Measurements from ENCODE around the gene PRKAR2A. TPM values are rescaled to one million over a fixed set of nuclear protein-coding genes. Genes with fewer than 3 reads are reported as not detected.

Gene PRKAR2A
- total and polyA plus RNA-seq, 9 of the 15 experiments (the other 6 are each of a cell fraction or from before 2014, with no cell fraction given): 15.9 to 84.5 (median 37.6) TPM

- Histone ChIP-seq H4K20me1 (replicated peaks; ENCODE audit: control insufficient read depth, insufficient read depth, low read length) (no peaks in the 10 kb centered on the region), H3K9me3 (replicated peaks; ENCODE audit: control insufficient read depth, insufficient read depth, low read depth, low read length) (no peaks in the 10 kb centered on the region), H3K4me3 (no peak overlapping the region), H2AFZ (ENCODE audit: low read depth, low read length) (no peak overlapping the region), H3K27me3 (ENCODE audit: control insufficient read depth in 2 of 2, insufficient read depth in 2 of 2, low read length in 2 of 2) (no peaks in the 10 kb centered on the region), H3K36me3 (ENCODE audit: control insufficient read depth, insufficient read depth, low read length) (peaks cover 3% of the 10 kb centered on the region; the same call in 1 of the 3 replicates), H3K4me1 (replicated peaks in 1 of 2; ENCODE audit: control insufficient read depth in 2 of 2, insufficient read depth in 2 of 2, low read length in 2 of 2) (no peaks in the 10 kb centered on the region), H3K27ac (ENCODE audit: extremely low read depth, low read depth, low read length) (no peak overlapping the region), H3K9me1 (ENCODE audit: control insufficient read depth, insufficient read depth, low read length) (no peaks in the 10 kb centered on the region), H3K4me2 (ENCODE audit: insufficient read depth, low read length) (no peak overlapping the region), H3K9ac (ENCODE audit: insufficient read depth in 1 of 2, low read depth in 2 of 2, low read length in 2 of 2) (no peak overlapping the region), H3K79me2 (ENCODE audit: control insufficient read depth, insufficient read depth, low read length) (no peaks in the 10 kb centered on the region)
- DNase-seq (ENCODE audit: extremely low read depth in 1 of 4, low spot score in 3 of 4) (no peak), FAIRE-seq (no peak), ATAC-seq (no peak)
- in situ Hi-C loops (cut with MboI): no loop called here
- TF ChIP-seq ADNP (tag; IDR thresholded peaks at IDR 0.05) (no peak), PRMT5 (CRISPR knock-in tag; IDR thresholded peaks at IDR 0.05) (no peak), MCM2 (IDR thresholded peaks at IDR 0.05; ENCODE audit: low read depth) (no peak), ZNF561 (CRISPR knock-in tag; conservative IDR thresholded peaks at IDR 0.05) (no peak)
- ChIA-PET CTCF (ENCODE audit: low intra/inter-chr PET ratio) (no interaction called here), POLR2A (interaction anchor here (0.5 kb wide), 1 partner anchor 39 kb away, joined by 3 read pairs; the partner anchor contains the start of gene ARIH2)
- 77% methylated on average over 6 of the region's 6 CpGs for WGBS (ENCODE audit: insufficient coverage, low coverage, missing lambda C conversion rate)
- intact Hi-C loops (cut with micrococcal nuclease): no loop called here
- BruUV-seq (replicated peaks): no TSS peak
Measured at GRCh38 chr3:48879307-48879993, 31.8 kb upstream of the PRKAR2A start.

- H3K36me3 ChIP-seq (ENCODE audit: control insufficient read depth, insufficient read depth, low read length): peaks cover 3% of the 10 kb centered on the region; the same call in 1 of the 3 replicates
- ATAC-seq: no peak
- FAIRE-seq: no peak
- H3K27ac ChIP-seq (ENCODE audit: extremely low read depth, low read depth, low read length): no peak overlapping the region
- intact Hi-C loops (cut with micrococcal nuclease) (no loop called here), in situ Hi-C loops (cut with MboI) (no loop called here)
- 86% methylated on average over 6 of the region's 8 CpGs for WGBS (ENCODE audit: insufficient coverage, low coverage, missing lambda C conversion rate)
- no peaks in the 10 kb centered on the region for H4K20me1 ChIP-seq (replicated peaks; ENCODE audit: control insufficient read depth, insufficient read depth, low read length)
- ChIA-PET CTCF (ENCODE audit: low intra/inter-chr PET ratio) (no interaction called here), POLR2A (no interaction called here)
- no TSS peak for BruUV-seq (replicated peaks)
- no peak overlapping the region for H3K4me3 ChIP-seq
- no peaks in the 10 kb centered on the region for H3K9me3 ChIP-seq (replicated peaks; ENCODE audit: control insufficient read depth, insufficient read depth, low read depth, low read length)
- no peaks in the 10 kb centered on the region for H3K27me3 ChIP-seq (ENCODE audit: control insufficient read depth in 2 of 2, insufficient read depth in 2 of 2, low read length in 2 of 2)
- H3K4me2 ChIP-seq (ENCODE audit: insufficient read depth, low read length): no peak overlapping the region
- no peak overlapping the region for H2AFZ ChIP-seq (ENCODE audit: low read depth, low read length)
- no peak for DNase-seq (ENCODE audit: extremely low read depth in 1 of 4, low spot score in 3 of 4)
- H3K9me1 ChIP-seq (ENCODE audit: control insufficient read depth, insufficient read depth, low read length): no peaks in the 10 kb centered on the region
- H3K79me2 ChIP-seq (ENCODE audit: control insufficient read depth, insufficient read depth, low read length): no peaks in the 10 kb centered on the region
- no peaks in the 10 kb centered on the region for H3K4me1 ChIP-seq (replicated peaks in 1 of 2; ENCODE audit: control insufficient read depth in 2 of 2, insufficient read depth in 2 of 2, low read length in 2 of 2)
- no peak overlapping the region for H3K9ac ChIP-seq (ENCODE audit: insufficient read depth in 1 of 2, low read depth in 2 of 2, low read length in 2 of 2)
- no peak for TF ChIP-seq FOXK2 (conservative IDR thresholded peaks at IDR 0.05 in 1 of 2, IDR thresholded peaks at IDR 0.05 in 1 of 2; ENCODE audit: low read depth in 2 of 2)
- no peak for TF ChIP-seq MAFK (IDR thresholded peaks at IDR 0.05; ENCODE audit: low read length)
- TF ChIP-seq SREBF1 (IDR thresholded peaks at IDR 0.05; ENCODE audit: borderline replicate concordance, low read depth, low read length): no peak
- TF ChIP-seq USF2 (CRISPR knock-in tag; IDR thresholded peaks at IDR 0.05): no peak
- no peak for TF ChIP-seq RBM15 (IDR thresholded peaks at IDR 0.05; ENCODE audit: insufficient read depth, low read length)
- TF ChIP-seq EWSR1 (IDR thresholded peaks at IDR 0.05; ENCODE audit: borderline replicate concordance, low read depth, partially characterized antibody): no peak
- TF ChIP-seq NR3C1 (CRISPR knock-in tag; IDR thresholded peaks at IDR 0.05): no peak
- no peak for TF ChIP-seq CGGBP1 (CRISPR knock-in tag; IDR thresholded peaks at IDR 0.05)
- no peak for TF ChIP-seq HNRNPH1 (optimal IDR thresholded peaks at IDR 0.05; ENCODE audit: low read depth, low read length)
- no peak for TF ChIP-seq PPARD (CRISPR knock-in tag; IDR thresholded peaks at IDR 0.05)
- no peak for TF ChIP-seq GABPA (tag; conservative IDR thresholded peaks at IDR 0.05; ENCODE audit: low read depth)
- no peak for TF ChIP-seq TAL1 (IDR thresholded peaks at IDR 0.05)
- no peak for TF ChIP-seq ZFX (CRISPR knock-in tag; IDR thresholded peaks at IDR 0.05)
Measured at GRCh38 chr3:48877671-48878070, 30.0 kb upstream of the PRKAR2A start.

Measured in K562 (cell line).